Nephron (organoid): Measurements from ENCODE around the gene CEBPA.

Experiments
- H3K27ac Mint-ChIP-seq, 3 experiments: 2 replicates each; pipeline ENCODE4 v1.8.0; 2020; ENCODE audit warnings: mixed read lengths in 3 of 3, mild to moderate bottlenecking in 2 of 3, moderate library complexity in 1 of 3
- H3K27me3 Mint-ChIP-seq: 2 replicates; pipeline ENCODE4 v1.8.0; 2021; ENCODE audit warnings: low read depth, mild to moderate bottlenecking, moderate library complexity, mixed read lengths
- H3K36me3 Mint-ChIP-seq: 2 replicates; pipeline ENCODE4 v1.8.0; 2020; ENCODE audit warnings: low read depth, mixed read lengths
- H3K4me1 Mint-ChIP-seq: 2 replicates; pipeline ENCODE4 v1.8.0; 2020; ENCODE audit warnings: mixed read lengths
- H3K4me3 Mint-ChIP-seq, 3 experiments: 2 replicates each; pipeline ENCODE4 v1.8.0; 2020; ENCODE audit warnings: mild to moderate bottlenecking in 3 of 3, mixed read lengths in 3 of 3, moderate library complexity in 2 of 3
- H3K9me3 Mint-ChIP-seq: 2 replicates; pipeline ENCODE4 v1.8.0; 2020; ENCODE audit warnings: mixed read lengths
- TF ChIP-seq, protein P1 (sequence below), 3 experiments: fragments of 200-600 bp; sonication (generic); IDR thresholded peaks; one replicate each; pipeline ENCODE4 v1.5.0; 2021; ENCODE audit warnings: antibody characterized with exemption in 3 of 3; ENCODE audit not compliant: unreplicated experiment in 3 of 3

CEBPA gene

GRCh38 chr19:33274663-33275558 is 27.4 kb downstream of the CEBPA start:
- H3K4me1 Mint-ChIP-seq: peaks cover 20% of the 10 kb centered on the region
- TF ChIP-seq, protein P1, sequence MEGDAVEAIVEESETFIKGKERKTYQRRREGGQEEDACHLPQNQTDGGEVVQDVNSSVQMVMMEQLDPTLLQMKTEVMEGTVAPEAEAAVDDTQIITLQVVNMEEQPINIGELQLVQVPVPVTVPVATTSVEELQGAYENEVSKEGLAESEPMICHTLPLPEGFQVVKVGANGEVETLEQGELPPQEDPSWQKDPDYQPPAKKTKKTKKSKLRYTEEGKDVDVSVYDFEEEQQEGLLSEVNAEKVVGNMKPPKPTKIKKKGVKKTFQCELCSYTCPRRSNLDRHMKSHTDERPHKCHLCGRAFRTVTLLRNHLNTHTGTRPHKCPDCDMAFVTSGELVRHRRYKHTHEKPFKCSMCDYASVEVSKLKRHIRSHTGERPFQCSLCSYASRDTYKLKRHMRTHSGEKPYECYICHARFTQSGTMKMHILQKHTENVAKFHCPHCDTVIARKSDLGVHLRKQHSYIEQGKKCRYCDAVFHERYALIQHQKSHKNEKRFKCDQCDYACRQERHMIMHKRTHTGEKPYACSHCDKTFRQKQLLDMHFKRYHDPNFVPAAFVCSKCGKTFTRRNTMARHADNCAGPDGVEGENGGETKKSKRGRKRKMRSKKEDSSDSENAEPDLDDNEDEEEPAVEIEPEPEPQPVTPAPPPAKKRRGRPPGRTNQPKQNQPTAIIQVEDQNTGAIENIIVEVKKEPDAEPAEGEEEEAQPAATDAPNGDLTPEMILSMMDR (IDR thresholded peaks at IDR 0.05; ENCODE audit: unreplicated experiment in 3 of 3): no peak
- peaks cover 17% of the 10 kb centered on the region for H3K27me3 Mint-ChIP-seq
- no peaks in the 10 kb centered on the region for H3K36me3 Mint-ChIP-seq
- peak overlapping the region; percentile 66 to 75 (median 73) for H3K27ac Mint-ChIP-seq
- H3K4me3 Mint-ChIP-seq: no peak overlapping the region
- H3K9me3 Mint-ChIP-seq: no peaks in the 10 kb centered on the region

GRCh38 chr19:33273881-33274662 is 28.3 kb downstream of the CEBPA start:
- Mint-ChIP-seq H3K27me3 (peaks cover 17% of the 10 kb centered on the region), H3K9me3 (no peaks in the 10 kb centered on the region), H3K36me3 (no peaks in the 10 kb centered on the region), H3K4me3 (peak overlapping the region in 1 of 3 experiments; percentile 38), H3K27ac (peak overlapping the region; percentile 66 to 75 (median 73)), H3K4me1 (peaks cover 20% of the 10 kb centered on the region)
- TF ChIP-seq, protein P1 (IDR thresholded peaks at IDR 0.05; ENCODE audit: unreplicated experiment in 3 of 3): no peak

GRCh38 chr19:33273065-33273736 is 29.1 kb downstream of the CEBPA start:
- H3K27me3 Mint-ChIP-seq: peaks cover 17% of the 10 kb centered on the region
- peak overlapping the region in 2 of 3 experiments; percentile 49 to 55 for H3K27ac Mint-ChIP-seq
- H3K4me1 Mint-ChIP-seq: peaks cover 17% of the 10 kb centered on the region
- H3K9me3 Mint-ChIP-seq: no peaks in the 10 kb centered on the region
- TF ChIP-seq, protein P1 (IDR thresholded peaks at IDR 0.05; ENCODE audit: unreplicated experiment in 3 of 3): no peak
- H3K4me3 Mint-ChIP-seq: peak overlapping the region in 1 of 3 experiments; percentile 32
- no peaks in the 10 kb centered on the region for H3K36me3 Mint-ChIP-seq

GRCh38 chr19:33271246-33272021 is 30.9 kb downstream of the CEBPA start:
- H3K4me3 Mint-ChIP-seq: no peak overlapping the region
- H3K27me3 Mint-ChIP-seq: peaks cover 14% of the 10 kb centered on the region
- TF ChIP-seq, protein P1 (IDR thresholded peaks at IDR 0.05; ENCODE audit: unreplicated experiment in 3 of 3): no peak
- H3K36me3 Mint-ChIP-seq: no peaks in the 10 kb centered on the region
- peaks cover 15% of the 10 kb centered on the region for H3K4me1 Mint-ChIP-seq
- no peaks in the 10 kb centered on the region for H3K9me3 Mint-ChIP-seq
- no peak overlapping the region for H3K27ac Mint-ChIP-seq

GRCh38 chr19:33270769-33271168 is 31.6 kb downstream of the CEBPA start:
- H3K36me3 Mint-ChIP-seq: no peaks in the 10 kb centered on the region
- peaks cover 15% of the 10 kb centered on the region for H3K4me1 Mint-ChIP-seq
- no peaks in the 10 kb centered on the region for H3K9me3 Mint-ChIP-seq
- no peak overlapping the region for H3K27ac Mint-ChIP-seq
- TF ChIP-seq, protein P1 (IDR thresholded peaks at IDR 0.05; ENCODE audit: unreplicated experiment in 3 of 3): no peak
- no peak overlapping the region for H3K4me3 Mint-ChIP-seq
- H3K27me3 Mint-ChIP-seq: peaks cover 14% of the 10 kb centered on the region
